CD8-positive, alpha-beta memory T cell (primary cell): ENCODE data around the gene DNM2. TPM values are rescaled to one million over a fixed set of nuclear protein-coding genes. Genes with fewer than 3 reads are reported as not detected.
"Not testable (repeated sequence)": the region's sequence is repeated elsewhere in the genome, so short reads cannot be mapped to it uniquely, and the experiment has no call there.

Experiments
- CTCF ChIA-PET: fragments of 350-600 bp; sonication (Branson Sonifier 250); formaldehyde crosslinking; loops from one replicate; lab custom pipeline; 2021; ENCODE audit warnings: antibody characterized with exemption; lab: Charles Lee
- POLR2A ChIA-PET: fragments of 350-600 bp; sonication (Branson Sonifier 250); formaldehyde crosslinking; loops from one replicate; lab custom pipeline; 2021; ENCODE audit warnings: antibody characterized with exemption; lab: Charles Lee
- DNase-seq, 5 donors: peaks; one replicate each; pipeline versions ENCODE4 v3.0.0 to v3.0.0-alpha.2; 2020 to 2022; ENCODE audit warnings: mixed read lengths in 1 of 5
- H3K27ac ChIP-seq: one replicate; pipeline ENCODE4 v1.7.0; 2013; ENCODE audit warnings: low read depth, mild to moderate bottlenecking, low read length, moderate library complexity
- H3K27me3 ChIP-seq: 2 replicates; pipeline ENCODE4 v1.7.0; 2013; ENCODE audit warnings: low read length, mild to moderate bottlenecking; ENCODE audit not compliant: insufficient read depth, poor library complexity, severe bottlenecking
- H3K36me3 ChIP-seq: 2 replicates; pipeline ENCODE4 v1.7.0; 2013; ENCODE audit warnings: mild to moderate bottlenecking, low read length, moderate library complexity; ENCODE audit not compliant: insufficient read depth
- H3K4me1 ChIP-seq: 2 replicates; pipeline ENCODE4 v1.7.0; 2013; ENCODE audit warnings: mild to moderate bottlenecking, low read length, moderate library complexity; ENCODE audit not compliant: insufficient read depth
- H3K4me3 ChIP-seq: 2 replicates; pipeline ENCODE4 v1.7.0; 2013; ENCODE audit warnings: mild to moderate bottlenecking, low read length
- H3K9me3 ChIP-seq: 2 replicates; pipeline ENCODE4 v1.7.0; 2013; ENCODE audit warnings: mild to moderate bottlenecking, low read length
- H3K27ac Mint-ChIP-seq, 8 donors: one replicate each; pipeline ENCODE4 v1.8.0; 2020 to 2021; ENCODE audit warnings: mixed read lengths in 8 of 8, mild to moderate bottlenecking in 6 of 8, inconsistent platforms in 3 of 8, moderate library complexity in 3 of 8
- H3K27me3 Mint-ChIP-seq, 2 donors: one replicate each; pipeline ENCODE4 v1.8.0; 2020 to 2021; ENCODE audit warnings: mixed read lengths in 2 of 2, mild to moderate bottlenecking in 1 of 2, moderate library complexity in 1 of 2
- H3K36me3 Mint-ChIP-seq, 3 donors: one replicate each; pipeline ENCODE4 v1.8.0; 2020 to 2021; ENCODE audit warnings: mixed read lengths in 3 of 3, inconsistent platforms in 1 of 3, mild to moderate bottlenecking in 1 of 3
- H3K4me1 Mint-ChIP-seq, 3 donors: one replicate each; pipeline ENCODE4 v1.8.0; 2020 to 2021; ENCODE audit warnings: mixed read lengths in 3 of 3, inconsistent platforms in 1 of 3, mild to moderate bottlenecking in 1 of 3
- H3K4me3 Mint-ChIP-seq, 7 donors: one replicate each; pipeline ENCODE4 v1.8.0; 2020 to 2021; ENCODE audit warnings: mixed read lengths in 7 of 7, mild to moderate bottlenecking in 6 of 7, moderate library complexity in 4 of 7, inconsistent platforms in 2 of 7
- H3K9me3 Mint-ChIP-seq, 5 donors: one replicate each; pipeline ENCODE4 v1.8.0; 2020 to 2022; ENCODE audit warnings: mixed read lengths in 5 of 5, mild to moderate bottlenecking in 3 of 5, moderate library complexity in 2 of 5, inconsistent platforms in 1 of 5
- polyA plus RNA-seq: library from polyadenylated mRNA; unstranded; fragments of 300-500 nt; fragmentation: Illumina TruSeq; gene quantifications from one replicate; pipeline ENCODE4 v1.2.3, GENCODE V29; 2021
- total RNA-seq, 2 experiments: library from RNA; stranded (reverse); gene quantifications; one replicate each; pipeline ENCODE4 v1.2.3, GENCODE V29; 2021

The DNM2 gene
- total and polyA plus RNA-seq, 3 experiments from 2014 or later, result 105 to 165 (median 154) TPM

- Histone ChIP-seq H3K36me3 (peaks cover under 1% of the 10 kb centered on the region), H3K27me3 (no peaks in the 10 kb centered on the region), H3K9me3 (no peaks in the 10 kb centered on the region), H3K4me1 (peaks cover 24% of the 10 kb centered on the region), H3K27ac (peak overlapping the region; percentile 17), H3K4me3 (no peak overlapping the region)
- Mint-ChIP-seq H3K27me3 (no peaks in the 10 kb centered on the region), H3K4me1 (peaks cover 43 to 76% (median 48%) of the 10 kb centered on the region in 3 donors), H3K36me3 (peaks cover 0 to 24% (median 0%) of the 10 kb centered on the region in 3 donors), H3K4me3 (peak overlapping the region in 1 of 7 donors; percentile 9), H3K9me3 (no peaks in the 10 kb centered on the region), H3K27ac (peak overlapping the region in 7 of 8 donors; percentile 11 to 75 (median 54))
- DNase-seq, result no peak
- ChIA-PET POLR2A (no interaction called here), CTCF (interaction anchor here (0.8 kb wide), 1 partner anchor 9 kb away, joined by 4 read pairs; no protein-coding TSS in a partner anchor)
Measured at GRCh38 chr19:10742476-10742875, 24.6 kb downstream of the DNM2 start.

GRCh38 chr19:10744253-10744798 lies 26.4 kb downstream of the DNM2 start:
- H3K27me3 Mint-ChIP-seq, result no peaks in the 10 kb centered on the region
- POLR2A ChIA-PET, result no interaction called here
- H3K36me3 Mint-ChIP-seq, result peaks cover 0 to 20% (median 0%) of the 10 kb centered on the region in 3 donors
- DNase-seq, result no peak
- H3K4me1 Mint-ChIP-seq, result peaks cover 53 to 83% (median 58%) of the 10 kb centered on the region in 3 donors
- no peak overlapping the region for H3K4me3 Mint-ChIP-seq
- H3K27me3 ChIP-seq, result no peaks in the 10 kb centered on the region
- CTCF ChIA-PET, result no interaction called here
- peak overlapping the region in 2 of 8 donors; percentile 78 to 93 for H3K27ac Mint-ChIP-seq
- H3K9me3 Mint-ChIP-seq, result no peaks in the 10 kb centered on the region
- H3K4me3 ChIP-seq, result no peak overlapping the region
- peaks cover 42% of the 10 kb centered on the region for H3K4me1 ChIP-seq
- H3K9me3 ChIP-seq, result no peaks in the 10 kb centered on the region
- no peaks in the 10 kb centered on the region for H3K36me3 ChIP-seq
- peak overlapping the region; percentile 9 for H3K27ac ChIP-seq

- H3K27me3 Mint-ChIP-seq, result no peaks in the 10 kb centered on the region
- CTCF ChIA-PET, result no interaction called here
- H3K9me3 ChIP-seq, result no peaks in the 10 kb centered on the region
- DNase-seq, result no peak
- peak overlapping the region in 1 of 7 donors; percentile 32 for H3K4me3 Mint-ChIP-seq
- no peaks in the 10 kb centered on the region for H3K27me3 ChIP-seq
- no peaks in the 10 kb centered on the region for H3K36me3 ChIP-seq
- peaks cover 0 to 17% (median 0%) of the 10 kb centered on the region in 3 donors for H3K36me3 Mint-ChIP-seq
- no peak overlapping the region for H3K4me3 ChIP-seq
- peaks cover 56 to 84% (median 61%) of the 10 kb centered on the region in 3 donors for H3K4me1 Mint-ChIP-seq
- H3K27ac ChIP-seq, result no peak overlapping the region
- peaks cover 47% of the 10 kb centered on the region for H3K4me1 ChIP-seq
- H3K9me3 Mint-ChIP-seq, result no peaks in the 10 kb centered on the region
- POLR2A ChIA-PET, result no interaction called here
- H3K27ac Mint-ChIP-seq, result peak overlapping the region in 6 of 8 donors; percentile 21 to 83 (median 66)
Measured at GRCh38 chr19:10744801-10745293, 27.0 kb downstream of the DNM2 start.

GRCh38 chr19:10746437-10746836 lies 28.6 kb downstream of the DNM2 start:
- Mint-ChIP-seq H3K36me3 (peaks cover 0 to 11% (median 0%) of the 10 kb centered on the region in 3 donors), H3K4me1 (peaks cover 57 to 86% (median 60%) of the 10 kb centered on the region in 3 donors), H3K27ac (peak overlapping the region in 6 of 8 donors; percentile 22 to 90 (median 62)), H3K4me3 (peak overlapping the region in 1 of 7 donors; percentile 7)
- H3K27me3 ChIP-seq, H3K9me3 ChIP-seq, H3K4me3 ChIP-seq, H3K27ac ChIP-seq, POLR2A ChIA-PET, H3K27me3 Mint-ChIP-seq, DNase-seq, H3K9me3 Mint-ChIP-seq, H3K36me3 ChIP-seq: not testable (repeated sequence)
- CTCF ChIA-PET, result interaction anchor here (0.7 kb wide), 1 partner anchor 161 kb away, joined by 3 read pairs; no protein-coding TSS in a partner anchor
- peaks cover 63% of the 10 kb centered on the region for H3K4me1 ChIP-seq

- Histone ChIP-seq H3K27ac (peak overlapping the region; percentile 70), H3K4me1 (peaks cover 65% of the 10 kb centered on the region), H3K4me3 (no peak overlapping the region), H3K27me3 (no peaks in the 10 kb centered on the region), H3K9me3 (no peaks in the 10 kb centered on the region), H3K36me3 (no peaks in the 10 kb centered on the region)
- POLR2A ChIA-PET, result no interaction called here
- Mint-ChIP-seq H3K4me3 (peak overlapping the region in 5 of 7 donors; percentile 31 to 65 (median 57)), H3K4me1 (peaks cover 56 to 87% (median 59%) of the 10 kb centered on the region in 3 donors), H3K9me3 (no peaks in the 10 kb centered on the region), H3K27ac (peak overlapping the region; percentile 55 to 94 (median 86)), H3K36me3 (peaks cover 0 to 11% (median 0%) of the 10 kb centered on the region in 3 donors), H3K27me3 (peaks cover 0 to 2% of the 10 kb centered on the region in 2 donors)
- no peak for DNase-seq
- CTCF ChIA-PET, result interaction anchor here (0.7 kb wide), 1 partner anchor 161 kb away, joined by 3 read pairs; no protein-coding TSS in a partner anchor
Measured at GRCh38 chr19:10747271-10747670, 29.4 kb downstream of the DNM2 start.

GRCh38 chr19:10747674-10748073 lies 29.8 kb downstream of the DNM2 start:
- H3K27me3 ChIP-seq, result no peaks in the 10 kb centered on the region
- no peak for DNase-seq
- peak overlapping the region; percentile 72 to 95 (median 88) for H3K27ac Mint-ChIP-seq
- peak overlapping the region; percentile 70 for H3K27ac ChIP-seq
- H3K36me3 ChIP-seq, result no peaks in the 10 kb centered on the region
- H3K9me3 Mint-ChIP-seq, result no peaks in the 10 kb centered on the region
- no peak overlapping the region for H3K4me3 ChIP-seq
- no peaks in the 10 kb centered on the region for H3K9me3 ChIP-seq
- peaks cover 0 to 9% (median 0%) of the 10 kb centered on the region in 3 donors for H3K36me3 Mint-ChIP-seq
- POLR2A ChIA-PET, result no interaction called here
- H3K27me3 Mint-ChIP-seq, result peaks cover 0 to 2% of the 10 kb centered on the region in 2 donors
- H3K4me1 Mint-ChIP-seq, result peaks cover 56 to 87% (median 56%) of the 10 kb centered on the region in 3 donors
- H3K4me3 Mint-ChIP-seq, result peak overlapping the region in 5 of 7 donors; percentile 31 to 76 (median 57)
- peaks cover 65% of the 10 kb centered on the region for H3K4me1 ChIP-seq
- CTCF ChIA-PET, result no interaction called here

- Mint-ChIP-seq H3K4me1 (peaks cover 60 to 90% (median 62%) of the 10 kb centered on the region in 3 donors), H3K27me3 (peaks cover 0 to 2% of the 10 kb centered on the region in 2 donors), H3K36me3 (peaks cover 0 to 9% (median 0%) of the 10 kb centered on the region in 3 donors), H3K4me3 (peak overlapping the region in 4 of 7 donors; percentile 31 to 63 (median 44)), H3K27ac (peak overlapping the region; percentile 66 to 100 (median 88)), H3K9me3 (no peaks in the 10 kb centered on the region)
- ChIA-PET CTCF (no interaction called here), POLR2A (no interaction called here)
- Histone ChIP-seq H3K4me1 (peaks cover 66% of the 10 kb centered on the region), H3K4me3 (no peak overlapping the region), H3K9me3 (no peaks in the 10 kb centered on the region), H3K27ac (peak overlapping the region; percentile 70), H3K36me3 (no peaks in the 10 kb centered on the region), H3K27me3 (no peaks in the 10 kb centered on the region)
- DNase-seq, result no peak
Measured at GRCh38 chr19:10748195-10748926, 30.5 kb downstream of the DNM2 start.
